Neuronal stem cell (in vitro differentiated cells): ENCODE measurements around the gene TMEM132C.

Experiments
- DNase-seq: peaks from one replicate; pipeline ENCODE4 v3.0.0-alpha.2; 2013; ENCODE audit warnings: low spot score
- H2AFZ ChIP-seq: one replicate; pipeline ENCODE4 v1.6.1; 2013; ENCODE audit warnings: mild to moderate bottlenecking, low read length, inconsistent platforms
- H2AK5ac ChIP-seq: 2 replicates; pipeline ENCODE4 v1.6.1; 2013; ENCODE audit warnings: low read depth, mild to moderate bottlenecking, inconsistent platforms, low read length, moderate library complexity, mixed read lengths
- H2BK120ac ChIP-seq: 2 replicates; pipeline ENCODE4 v1.6.1; 2013; ENCODE audit warnings: low read depth, mild to moderate bottlenecking, inconsistent platforms, low read length, moderate library complexity, mixed read lengths
- H2BK12ac ChIP-seq: one replicate; pipeline ENCODE4 v1.6.1; 2013; ENCODE audit warnings: low read length, inconsistent platforms
- H2BK15ac ChIP-seq: 2 replicates; pipeline ENCODE4 v1.6.1; 2013; ENCODE audit warnings: mild to moderate bottlenecking, low read length, inconsistent platforms, mixed read lengths
- H2BK5ac ChIP-seq: one replicate; pipeline ENCODE4 v1.6.1; 2013; ENCODE audit warnings: inconsistent platforms, mild to moderate bottlenecking, low read length, moderate library complexity
- H3K14ac ChIP-seq: one replicate; pipeline ENCODE4 v1.6.1; 2013; ENCODE audit warnings: low read length, inconsistent platforms
- H3K18ac ChIP-seq: 2 replicates; pipeline ENCODE4 v1.6.1; 2013; ENCODE audit warnings: low read length, inconsistent platforms
- H3K23ac ChIP-seq: 2 replicates; pipeline ENCODE4 v1.6.1; 2013; ENCODE audit warnings: low read depth, mild to moderate bottlenecking, mixed read lengths, low read length, inconsistent platforms; ENCODE audit not compliant: poor library complexity
- H3K27ac ChIP-seq: replicated peaks from 3 replicates; pipeline ENCODE4 v1.5.1; 2013; ENCODE audit warnings: low read length, inconsistent platforms
- H3K27me3 ChIP-seq, 3 experiments: 2 replicates each; pipeline ENCODE4 v1.6.1; 2013; ENCODE audit warnings: low read length in 3 of 3, mild to moderate bottlenecking in 2 of 3, inconsistent platforms in 1 of 3, low read depth in 1 of 3, mixed read lengths in 1 of 3, moderate library complexity in 1 of 3; ENCODE audit not compliant: control insufficient read depth in 3 of 3, insufficient read depth in 3 of 3
- H3K36me3 ChIP-seq, 2 donors: replicated peaks in 1 of 2; 2 replicates each; pipeline ENCODE4 v1.6.1; 2013; ENCODE audit warnings: low read length in 2 of 2; ENCODE audit not compliant: control insufficient read depth in 2 of 2, insufficient read depth in 2 of 2
- H3K4ac ChIP-seq: 2 replicates; pipeline ENCODE4 v1.6.1; 2013; ENCODE audit warnings: inconsistent platforms, mild to moderate bottlenecking, low read length, moderate library complexity
- H3K4me1 ChIP-seq, 2 donors: 1 replicate in 1 of 2; 2 replicates in 1 of 2; pipeline ENCODE4 v1.6.1; 2013; ENCODE audit warnings: low read length in 2 of 2, low read depth in 1 of 2; ENCODE audit not compliant: control insufficient read depth in 2 of 2, insufficient read depth in 1 of 2
- H3K4me2 ChIP-seq: one replicate; pipeline ENCODE4 v1.6.1; 2013; ENCODE audit warnings: mild to moderate bottlenecking, low read length, inconsistent platforms; ENCODE audit not compliant: insufficient read depth, poor library complexity, severe bottlenecking
- H3K4me3 ChIP-seq, 2 donors: 2 replicates each; pipeline ENCODE4 v1.5.1; 2013; ENCODE audit warnings: low read length in 2 of 2, mild to moderate bottlenecking in 2 of 2, inconsistent platforms in 1 of 2, moderate library complexity in 1 of 2
- H3K79me1 ChIP-seq: one replicate; pipeline ENCODE4 v1.6.1; 2013; ENCODE audit warnings: low read depth, mild to moderate bottlenecking, inconsistent platforms, low read length, moderate library complexity
- H3K9ac ChIP-seq: one replicate; pipeline ENCODE4 v1.6.1; 2013; ENCODE audit warnings: mild to moderate bottlenecking, low read depth, low read length, inconsistent platforms; ENCODE audit not compliant: poor library complexity
- H3K9me3 ChIP-seq, 2 donors: replicated peaks in 1 of 2; 2 replicates each; pipeline versions ENCODE3 to v1.6.1; 2013; ENCODE audit warnings: low read length in 2 of 2, mild to moderate bottlenecking in 2 of 2, inconsistent platforms in 1 of 2, low read depth in 1 of 2, mixed read lengths in 1 of 2, moderate library complexity in 1 of 2; ENCODE audit not compliant: control insufficient read depth in 2 of 2, insufficient read depth in 1 of 2
- H4K8ac ChIP-seq: one replicate; pipeline ENCODE4 v1.6.1; 2013; ENCODE audit warnings: low read depth, mild to moderate bottlenecking, inconsistent platforms, low read length, moderate library complexity
- H4K91ac ChIP-seq: one replicate; pipeline ENCODE4 v1.6.1; 2013; ENCODE audit warnings: low read length, low read depth, mild to moderate bottlenecking, inconsistent platforms; ENCODE audit not compliant: poor library complexity
- WGBS, 2 donors: extraction: QIAGEN DNeasy Blood & Tissue Kit; methylation state at CpG; one replicate each; pipeline ENCODE4 v1.1.7; 2013; ENCODE audit warnings: missing lambda C conversion rate in 2 of 2, mixed read lengths in 1 of 2; ENCODE audit not compliant: insufficient read length in 2 of 2, insufficient replicate concordance in 1 of 2; ENCODE audit errors: extremely low coverage in 2 of 2; 5-methylcytosine and 5-hydroxymethylcytosine counted together

TMEM132C gene

GRCh38 chr12:128424931-128425431 is 158.0 kb downstream of the TMEM132C start:
- H4K91ac ChIP-seq: no peak overlapping the region
- no peak overlapping the region for H2BK15ac ChIP-seq
- no peak overlapping the region for H3K4me2 ChIP-seq
- H3K9ac ChIP-seq: no peak overlapping the region
- no peak for DNase-seq
- H3K4ac ChIP-seq: no peak overlapping the region
- no peak overlapping the region for H2BK12ac ChIP-seq
- H3K18ac ChIP-seq: no peak overlapping the region
- H2AK5ac ChIP-seq: no peak overlapping the region
- H3K36me3 ChIP-seq: peaks cover 0 to 9% of the 10 kb centered on the region in 2 donors
- H3K23ac ChIP-seq: no peak overlapping the region
- no peak overlapping the region for H3K14ac ChIP-seq
- no peaks in the 10 kb centered on the region for H3K4me1 ChIP-seq
- no peak overlapping the region for H2AFZ ChIP-seq
- no peak overlapping the region for H3K27ac ChIP-seq
- H4K8ac ChIP-seq: no peak overlapping the region
- H3K79me1 ChIP-seq: no peaks in the 10 kb centered on the region
- no CpG with 5 or more reads among the region's 7 CpGs for WGBS, 2 donors
- peaks cover 0 to 1% of the 10 kb centered on the region in 2 donors for H3K9me3 ChIP-seq
- H2BK5ac ChIP-seq: no peak overlapping the region
- H3K27me3 ChIP-seq: no peaks in the 10 kb centered on the region
- H3K4me3 ChIP-seq: no peak overlapping the region
- H2BK120ac ChIP-seq: no peak overlapping the region

- WGBS, 2 donors: no CpG with 5 or more reads among the region's 18 CpGs
- Histone ChIP-seq H3K4me1 (peaks cover 0 to 3% of the 10 kb centered on the region in 2 donors), H3K4me2 (no peak overlapping the region), H3K79me1 (no peaks in the 10 kb centered on the region), H2AK5ac (no peak overlapping the region), H3K27me3 (no peaks in the 10 kb centered on the region), H3K4me3 (no peak overlapping the region), H3K23ac (no peak overlapping the region), H4K91ac (no peak overlapping the region), H3K14ac (no peak overlapping the region), H3K36me3 (peaks cover 0 to 9% of the 10 kb centered on the region in 2 donors), H2BK120ac (no peak overlapping the region), H2AFZ (no peak overlapping the region), H3K4ac (no peak overlapping the region), H2BK12ac (no peak overlapping the region), H3K27ac (no peak overlapping the region), H4K8ac (no peak overlapping the region), H2BK15ac (no peak overlapping the region), H3K18ac (no peak overlapping the region), H3K9ac (no peak overlapping the region), H3K9me3 (no peaks in the 10 kb centered on the region), H2BK5ac (no peak overlapping the region)
- no peak for DNase-seq
Measured at GRCh38 chr12:128425666-128426331, 158.8 kb downstream of the TMEM132C start.

DNA sequence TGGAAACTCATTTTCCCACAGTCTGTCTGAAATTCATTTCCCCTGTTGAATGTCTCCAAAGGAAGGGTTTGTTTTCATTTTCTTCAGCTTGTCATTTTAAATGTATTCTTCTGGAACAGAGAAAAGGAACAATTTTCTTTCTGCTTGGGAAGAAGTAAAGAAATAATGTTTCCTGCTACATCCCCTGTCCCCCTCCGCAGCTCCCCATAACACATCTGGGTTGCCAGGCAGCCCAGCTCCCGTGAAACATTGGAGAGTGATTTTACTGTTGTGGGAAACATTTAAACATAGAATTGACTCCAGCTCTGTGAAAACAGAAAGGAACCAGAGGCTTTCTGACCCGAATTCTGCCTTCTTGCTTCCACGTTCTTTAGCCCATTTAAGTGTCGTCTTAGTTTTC is 159.5 kb downstream of the TMEM132C start:
- no CpG with 5 or more reads among the region's 5 CpGs for WGBS, 2 donors
- no peak overlapping the region for H3K9ac ChIP-seq
- H3K79me1 ChIP-seq: no peaks in the 10 kb centered on the region
- DNase-seq: no peak
- H3K36me3 ChIP-seq: peaks cover 0 to 5% of the 10 kb centered on the region in 2 donors
- no peak overlapping the region for H3K4me2 ChIP-seq
- H3K14ac ChIP-seq: no peak overlapping the region
- H3K4me1 ChIP-seq: peaks cover 0 to 3% of the 10 kb centered on the region in 2 donors
- H3K4me3 ChIP-seq: no peak overlapping the region
- H4K91ac ChIP-seq: no peak overlapping the region
- no peaks in the 10 kb centered on the region for H3K9me3 ChIP-seq
- H2AK5ac ChIP-seq: no peak overlapping the region
- H2BK120ac ChIP-seq: no peak overlapping the region
- H3K27ac ChIP-seq: no peak overlapping the region
- no peak overlapping the region for H3K18ac ChIP-seq
- no peak overlapping the region for H2BK12ac ChIP-seq
- no peaks in the 10 kb centered on the region for H3K27me3 ChIP-seq
- no peak overlapping the region for H3K4ac ChIP-seq
- H3K23ac ChIP-seq: no peak overlapping the region
- H2AFZ ChIP-seq: no peak overlapping the region
- H2BK15ac ChIP-seq: no peak overlapping the region
- H2BK5ac ChIP-seq: no peak overlapping the region
- no peak overlapping the region for H4K8ac ChIP-seq

DNA sequence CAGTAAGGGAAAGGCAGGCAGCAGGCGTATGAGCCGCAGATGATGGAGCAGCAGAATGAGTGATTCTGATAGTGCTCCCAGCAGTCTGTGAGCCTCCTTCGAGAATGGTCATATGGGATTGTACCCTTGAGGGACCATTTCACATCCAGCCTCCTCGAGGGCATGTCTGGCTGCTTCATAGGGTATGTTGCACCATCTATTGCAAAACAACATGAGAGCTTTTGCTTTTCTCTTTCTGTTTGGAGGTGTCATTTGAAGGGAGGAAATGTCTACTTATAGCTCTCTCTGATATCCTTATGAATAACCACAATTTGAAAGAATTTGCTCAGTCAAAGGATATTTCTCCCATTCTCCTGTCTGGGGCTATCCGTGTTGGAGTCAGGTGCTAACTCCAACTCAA is 172.8 kb downstream of the TMEM132C start:
- Histone ChIP-seq H3K27ac (no peak overlapping the region), H2BK12ac (no peak overlapping the region)

More for the DNA sequence above, 172.8 kb downstream of the TMEM132C start:
- no peak overlapping the region for H3K18ac ChIP-seq
- no peak overlapping the region for H4K91ac ChIP-seq
- no peak overlapping the region for H2AFZ ChIP-seq
- no peak overlapping the region for H3K4me2 ChIP-seq
- H2AK5ac ChIP-seq: no peak overlapping the region
- no peak overlapping the region for H3K4me3 ChIP-seq
- no peak overlapping the region for H3K23ac ChIP-seq
- no CpG with 5 or more reads among the region's 5 CpGs for WGBS, 2 donors
- H3K14ac ChIP-seq: no peak overlapping the region
- no peak overlapping the region for H3K4ac ChIP-seq
- no peak overlapping the region for H2BK15ac ChIP-seq
- peaks cover 0 to 4% of the 10 kb centered on the region in 2 donors for H3K4me1 ChIP-seq
- no peaks in the 10 kb centered on the region for H3K79me1 ChIP-seq
- H3K36me3 ChIP-seq: peaks cover 0 to 22% of the 10 kb centered on the region in 2 donors
- DNase-seq: no peak
- H3K9ac ChIP-seq: no peak overlapping the region
- H4K8ac ChIP-seq: no peak overlapping the region
- H3K27me3 ChIP-seq: no peaks in the 10 kb centered on the region
- H3K9me3 ChIP-seq: peaks cover 0 to 3% of the 10 kb centered on the region in 2 donors
- no peak overlapping the region for H2BK120ac ChIP-seq
- H2BK5ac ChIP-seq: no peak overlapping the region
